Stimulated activated naive CD8-positive, alpha-beta T cell treated with anti-CD3 and anti-CD28 coated beads, Interleukin-15, Interleukin-2, amounts not matched to agents 100 ng/mL and 50 ng/mL, for 24 hours (primary cell): ENCODE data around the gene TSACC.
"Not testable (repeated sequence)": the region's sequence is repeated elsewhere in the genome, so short reads cannot be mapped to it uniquely, and the experiment has no call there.

ENCODE experiments used
- H3K27ac Mint-ChIP-seq: one replicate; pipeline ENCODE4 v1.8.0; 2021; ENCODE audit warnings: mild to moderate bottlenecking, mixed read lengths
- H3K27me3 Mint-ChIP-seq: one replicate; pipeline ENCODE4 v1.8.0; 2021; ENCODE audit warnings: mixed read lengths
- H3K36me3 Mint-ChIP-seq: one replicate; pipeline ENCODE4 v1.8.0; 2021; ENCODE audit warnings: low read depth, mixed read lengths
- H3K4me1 Mint-ChIP-seq: one replicate; pipeline ENCODE4 v1.8.0; 2021; ENCODE audit warnings: low read depth, mixed read lengths
- H3K4me3 Mint-ChIP-seq: one replicate; pipeline ENCODE4 v1.8.0; 2021; ENCODE audit warnings: mild to moderate bottlenecking, mixed read lengths
- H3K9me3 Mint-ChIP-seq: one replicate; pipeline ENCODE4 v1.8.0; 2021; ENCODE audit warnings: mixed read lengths

TSACC gene

GRCh38 chr1:156336242-156336641, 2.1 kb upstream of the TSACC start:
- no peaks in the 10 kb centered on the region for H3K27me3 Mint-ChIP-seq
- H3K36me3 Mint-ChIP-seq: peaks cover 63% of the 10 kb centered on the region
- H3K27ac Mint-ChIP-seq: peak overlapping the region; percentile 94
- no peaks in the 10 kb centered on the region for H3K9me3 Mint-ChIP-seq
- peaks cover 48% of the 10 kb centered on the region for H3K4me1 Mint-ChIP-seq
- peak overlapping the region; percentile 98 for H3K4me3 Mint-ChIP-seq

- Mint-ChIP-seq H3K27ac (peak overlapping the region; percentile 94), H3K27me3 (no peaks in the 10 kb centered on the region), H3K4me1 (peaks cover 48% of the 10 kb centered on the region), H3K36me3 (peaks cover 53% of the 10 kb centered on the region), H3K9me3 (no peaks in the 10 kb centered on the region), H3K4me3 (peak overlapping the region; percentile 98)
These were observed 1.1 kb upstream of the TSACC start for GRCh38 chr1:156337052-156337887.

- no peaks in the 10 kb centered on the region for H3K9me3 Mint-ChIP-seq
- peaks cover 48% of the 10 kb centered on the region for H3K4me1 Mint-ChIP-seq
- peak overlapping the region; percentile 94 for H3K27ac Mint-ChIP-seq
- H3K4me3 Mint-ChIP-seq: peak overlapping the region; percentile 98
- no peaks in the 10 kb centered on the region for H3K27me3 Mint-ChIP-seq
- H3K36me3 Mint-ChIP-seq: peaks cover 47% of the 10 kb centered on the region
These were observed 492 bp upstream of the TSACC start for GRCh38 chr1:156337888-156338179.

GRCh38 chr1:156342166-156342955, 4.0 kb downstream of the TSACC start:
- peaks cover 18% of the 10 kb centered on the region for H3K4me1 Mint-ChIP-seq
- H3K27ac Mint-ChIP-seq: no peak overlapping the region
- H3K4me3 Mint-ChIP-seq: no peak overlapping the region
- no peaks in the 10 kb centered on the region for H3K9me3 Mint-ChIP-seq
- peaks cover 6% of the 10 kb centered on the region for H3K27me3 Mint-ChIP-seq
- peaks cover 8% of the 10 kb centered on the region for H3K36me3 Mint-ChIP-seq

GRCh38 chr1:156344409-156344808, 6.1 kb downstream of the TSACC start:
- peaks cover 7% of the 10 kb centered on the region for H3K27me3 Mint-ChIP-seq
- H3K9me3 Mint-ChIP-seq: no peaks in the 10 kb centered on the region
- peaks cover 2% of the 10 kb centered on the region for H3K4me1 Mint-ChIP-seq
- no peaks in the 10 kb centered on the region for H3K36me3 Mint-ChIP-seq
- H3K4me3 Mint-ChIP-seq: no peak overlapping the region
- no peak overlapping the region for H3K27ac Mint-ChIP-seq

- not testable (repeated sequence) for H3K9me3 Mint-ChIP-seq, H3K27ac Mint-ChIP-seq, H3K4me3 Mint-ChIP-seq, H3K4me1 Mint-ChIP-seq, H3K36me3 Mint-ChIP-seq
- peaks cover 12% of the 10 kb centered on the region for H3K27me3 Mint-ChIP-seq
These were observed 7.7 kb downstream of the TSACC start for GRCh38 chr1:156346035-156346434.

GRCh38 chr1:156346636-156347035, 8.3 kb downstream of the TSACC start:
- H3K27me3 Mint-ChIP-seq: peaks cover 16% of the 10 kb centered on the region
- H3K4me3 Mint-ChIP-seq: no peak overlapping the region
- H3K4me1 Mint-ChIP-seq: no peaks in the 10 kb centered on the region
- H3K36me3 Mint-ChIP-seq: no peaks in the 10 kb centered on the region
- H3K27ac Mint-ChIP-seq: no peak overlapping the region
- no peaks in the 10 kb centered on the region for H3K9me3 Mint-ChIP-seq

- no peaks in the 10 kb centered on the region for H3K36me3 Mint-ChIP-seq
- H3K4me3 Mint-ChIP-seq: no peak overlapping the region
- no peaks in the 10 kb centered on the region for H3K9me3 Mint-ChIP-seq
- peaks cover 16% of the 10 kb centered on the region for H3K27me3 Mint-ChIP-seq
- no peaks in the 10 kb centered on the region for H3K4me1 Mint-ChIP-seq
- H3K27ac Mint-ChIP-seq: no peak overlapping the region
These were observed 9.0 kb downstream of the TSACC start for GRCh38 chr1:156347331-156347730.

- not testable (repeated sequence) for H3K27ac Mint-ChIP-seq, H3K4me3 Mint-ChIP-seq, H3K36me3 Mint-ChIP-seq, H3K9me3 Mint-ChIP-seq
- Mint-ChIP-seq H3K4me1 (peaks cover 14% of the 10 kb centered on the region), H3K27me3 (peaks cover 27% of the 10 kb centered on the region)
These were observed 14.2 kb downstream of the TSACC start for GRCh38 chr1:156352481-156352880.

- Mint-ChIP-seq H3K36me3 (no peaks in the 10 kb centered on the region), H3K4me1 (peaks cover 14% of the 10 kb centered on the region), H3K27ac (no peak overlapping the region), H3K9me3 (no peaks in the 10 kb centered on the region), H3K4me3 (no peak overlapping the region), H3K27me3 (peaks cover 39% of the 10 kb centered on the region)
These were observed 18.0 kb downstream of the TSACC start for GRCh38 chr1:156356262-156356874.

GRCh38 chr1:156356875-156357534, 18.7 kb downstream of the TSACC start:
- H3K4me1 Mint-ChIP-seq: peaks cover 14% of the 10 kb centered on the region
- H3K4me3 Mint-ChIP-seq: no peak overlapping the region
- peaks cover 37% of the 10 kb centered on the region for H3K27me3 Mint-ChIP-seq
- H3K27ac Mint-ChIP-seq: no peak overlapping the region
- H3K9me3 Mint-ChIP-seq: no peaks in the 10 kb centered on the region
- no peaks in the 10 kb centered on the region for H3K36me3 Mint-ChIP-seq

- peaks cover 37% of the 10 kb centered on the region for H3K27me3 Mint-ChIP-seq
- no peak overlapping the region for H3K27ac Mint-ChIP-seq
- no peaks in the 10 kb centered on the region for H3K36me3 Mint-ChIP-seq
- H3K9me3 Mint-ChIP-seq: no peaks in the 10 kb centered on the region
- no peak overlapping the region for H3K4me3 Mint-ChIP-seq
- H3K4me1 Mint-ChIP-seq: peaks cover 14% of the 10 kb centered on the region
These were observed 19.7 kb downstream of the TSACC start for GRCh38 chr1:156357977-156358376.

GRCh38 chr1:156358641-156359040, 20.3 kb downstream of the TSACC start:
- Mint-ChIP-seq H3K9me3 (no peaks in the 10 kb centered on the region), H3K36me3 (no peaks in the 10 kb centered on the region), H3K4me3 (no peak overlapping the region), H3K27me3 (peaks cover 38% of the 10 kb centered on the region), H3K27ac (no peak overlapping the region), H3K4me1 (peaks cover 14% of the 10 kb centered on the region)

- Mint-ChIP-seq H3K4me1 (peaks cover 14% of the 10 kb centered on the region), H3K27me3 (peaks cover 42% of the 10 kb centered on the region), H3K36me3 (no peaks in the 10 kb centered on the region), H3K9me3 (no peaks in the 10 kb centered on the region), H3K4me3 (no peak overlapping the region), H3K27ac (no peak overlapping the region)
These were observed 20.9 kb downstream of the TSACC start for GRCh38 chr1:156359249-156359648.

GRCh38 chr1:156359973-156360372, 21.6 kb downstream of the TSACC start:
- Mint-ChIP-seq H3K27ac (no peak overlapping the region), H3K36me3 (no peaks in the 10 kb centered on the region), H3K27me3 (peaks cover 48% of the 10 kb centered on the region), H3K4me3 (no peak overlapping the region), H3K9me3 (no peaks in the 10 kb centered on the region), H3K4me1 (peaks cover 14% of the 10 kb centered on the region)
